ENCODE data around the gene ADD2.
"Not testable (repeated sequence)": the region's sequence is repeated elsewhere in the genome, so short reads cannot be mapped to it uniquely, and the experiment has no call there.

Gene ADD2

GRCh38 chr2:70657246-70657645 is 110.8 kb downstream of the ADD2 start:
- TF ChIP-seq CTCF (IDR thresholded peaks at IDR 0.05; ENCODE audit: low read depth, low read length) = no peak
- no peak overlapping the region for H3K4me3 ChIP-seq (replicated peaks in 1 of 2; ENCODE audit: low read depth in 2 of 2, low read length in 2 of 2)
- DNase-seq (ENCODE audit: low read depth in 2 of 2) = no peak

GRCh38 chr2:70656421-70657010 is 111.5 kb downstream of the ADD2 start:
- no peak overlapping the region for H3K4me3 ChIP-seq (replicated peaks in 1 of 2; ENCODE audit: low read depth in 2 of 2, low read length in 2 of 2)
- no peak for DNase-seq (ENCODE audit: low read depth in 2 of 2)
- TF ChIP-seq CTCF (IDR thresholded peaks at IDR 0.05; ENCODE audit: low read depth, low read length) = no peak

DNA sequence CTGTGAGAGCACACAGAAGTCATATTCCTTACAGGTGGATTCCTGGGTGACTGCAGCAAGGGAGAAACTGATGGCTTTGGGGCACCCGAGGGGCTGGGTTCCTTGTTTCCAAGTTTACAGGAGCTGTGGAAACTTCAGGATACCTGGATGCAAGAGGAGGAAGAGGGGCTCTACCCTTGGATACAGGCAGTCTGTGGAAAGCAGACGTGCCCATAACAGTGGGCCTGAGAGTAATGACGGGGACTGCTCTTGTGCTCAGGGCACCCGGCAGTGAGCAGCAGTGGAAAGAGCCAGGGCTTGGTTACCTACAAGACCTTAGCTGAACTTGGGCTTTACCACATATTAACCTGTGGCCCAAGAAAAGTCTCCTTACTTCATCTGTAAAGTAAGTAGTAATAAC is 112.2 kb downstream of the ADD2 start:
- no peak overlapping the region for H3K4me3 ChIP-seq (replicated peaks in 1 of 2; ENCODE audit: low read depth in 2 of 2, low read length in 2 of 2)
- DNase-seq (ENCODE audit: low read depth in 2 of 2) = no peak
- TF ChIP-seq CTCF (IDR thresholded peaks at IDR 0.05; ENCODE audit: low read depth, low read length) = no peak

GRCh38 chr2:70655211-70655610 is 112.8 kb downstream of the ADD2 start:
- peak; percentile 37 to 43 for DNase-seq (ENCODE audit: low read depth in 2 of 2)
- H3K4me3 ChIP-seq (replicated peaks in 1 of 2; ENCODE audit: low read depth in 2 of 2, low read length in 2 of 2) = not testable (repeated sequence)
- peak; percentile 41 for TF ChIP-seq CTCF (IDR thresholded peaks at IDR 0.05; ENCODE audit: low read depth, low read length)

- no peak overlapping the region for H3K4me3 ChIP-seq (replicated peaks in 1 of 2; ENCODE audit: low read depth in 2 of 2, low read length in 2 of 2)
- DNase-seq (ENCODE audit: low read depth in 2 of 2) = no peak
- no peak for TF ChIP-seq CTCF (IDR thresholded peaks at IDR 0.05; ENCODE audit: low read depth, low read length)
These were observed 116.3 kb downstream of the ADD2 start for GRCh38 chr2:70651727-70652126.

DNA sequence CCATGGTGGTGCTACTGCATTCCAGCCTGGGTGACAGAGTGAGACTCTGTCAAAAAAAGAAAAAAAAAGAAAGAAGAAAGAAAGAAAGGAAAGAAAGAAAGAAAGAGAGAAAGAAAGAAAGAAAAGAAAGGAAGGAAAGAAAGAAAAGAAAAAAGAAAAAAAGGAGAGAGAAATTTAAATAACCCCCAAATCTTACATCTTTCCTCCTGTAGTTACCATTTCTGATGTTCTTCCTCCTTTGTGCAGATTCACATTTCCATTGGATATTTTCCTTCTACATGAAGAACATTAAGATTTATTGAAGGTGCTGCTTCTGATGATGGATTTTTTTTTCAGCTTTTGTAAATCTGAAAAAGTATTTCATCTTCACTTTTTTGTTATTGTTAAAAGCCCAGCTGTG is 117.0 kb downstream of the ADD2 start:
- H3K4me3 ChIP-seq (replicated peaks in 1 of 2; ENCODE audit: low read depth in 2 of 2, low read length in 2 of 2) = no peak overlapping the region
- no peak for DNase-seq (ENCODE audit: low read depth in 2 of 2)
- TF ChIP-seq CTCF (IDR thresholded peaks at IDR 0.05; ENCODE audit: low read depth, low read length) = no peak

DNA sequence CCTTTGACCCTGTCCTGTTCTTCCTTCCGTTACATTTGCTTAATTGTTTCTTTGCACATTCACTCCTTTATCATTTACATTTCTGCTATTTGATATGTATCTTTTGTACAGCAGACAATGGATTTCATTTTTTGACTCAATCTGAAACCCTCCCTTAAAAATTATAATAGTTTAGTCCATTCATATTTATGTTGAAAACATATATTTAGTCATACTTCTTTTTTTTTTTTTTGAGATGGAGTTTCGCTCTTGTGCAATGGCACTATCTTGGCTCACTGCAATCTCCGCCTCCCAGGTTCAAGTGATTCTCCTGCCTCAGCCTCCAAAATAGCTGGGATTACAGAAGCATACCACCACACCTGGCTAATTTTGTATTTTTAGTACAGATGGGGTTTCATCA is 119.0 kb downstream of the ADD2 start:
- no peak overlapping the region for H3K4me3 ChIP-seq (replicated peaks in 1 of 2; ENCODE audit: low read depth in 2 of 2, low read length in 2 of 2)
- DNase-seq (ENCODE audit: low read depth in 2 of 2) = no peak
- no peak for TF ChIP-seq CTCF (IDR thresholded peaks at IDR 0.05; ENCODE audit: low read depth, low read length)

All from cardiac fibroblast (primary cell).